Neuron (in vitro differentiated cells): ENCODE results near the gene C4orf54.
A peak's percentile ranks its signal among the peaks of the same experiment; 100 is the strongest.

Source experiments
- H2AFZ ChIP-seq: one replicate; pipeline ENCODE4 v1.6.1; 2013; ENCODE audit warnings: low read depth, mild to moderate bottlenecking, inconsistent platforms, low read length, moderate library complexity
- H3K27me3 ChIP-seq: one replicate; pipeline ENCODE4 v1.6.1; 2013; ENCODE audit warnings: low read length; ENCODE audit not compliant: insufficient read depth
- H3K36me3 ChIP-seq: one replicate; pipeline ENCODE4 v1.6.1; 2013; ENCODE audit warnings: low read length; ENCODE audit not compliant: insufficient read depth
- H3K4me1 ChIP-seq: one replicate; pipeline ENCODE4 v1.6.1; 2013; ENCODE audit warnings: low read length; ENCODE audit not compliant: insufficient read depth
- H3K4me3 ChIP-seq: 2 replicates; pipeline ENCODE4 v1.5.1; 2013; ENCODE audit warnings: mild to moderate bottlenecking, low read length, moderate library complexity
- H3K9me3 ChIP-seq: one replicate; pipeline ENCODE4 v1.6.1; 2013; ENCODE audit warnings: low read length

The C4orf54 gene

DNA sequence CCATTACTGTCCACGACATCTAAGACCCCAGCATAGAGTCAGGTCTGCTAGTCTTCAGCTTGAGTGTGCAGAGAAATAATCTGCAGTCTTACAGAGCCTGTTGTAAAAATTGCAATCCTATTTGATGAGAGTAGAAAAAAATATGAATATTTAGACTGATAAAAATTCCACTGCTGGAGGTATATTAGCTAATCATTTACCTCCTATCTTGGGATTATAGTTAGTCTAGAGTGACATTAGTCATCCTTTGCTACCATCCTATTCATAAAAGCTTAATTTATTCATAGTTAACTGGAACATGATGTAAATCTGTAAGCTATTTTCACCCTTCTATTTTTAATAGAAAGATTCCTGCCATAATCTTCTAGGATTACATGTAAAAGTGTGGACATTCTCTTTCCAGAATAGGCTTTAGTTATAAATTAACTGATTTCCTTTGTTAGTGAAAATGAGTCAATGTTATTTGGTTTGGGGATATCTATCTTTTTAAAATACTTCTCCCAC lies 26.7 kb downstream of the C4orf54 start:
- no peaks in the 10 kb centered on the region for H3K36me3 ChIP-seq

DNA sequence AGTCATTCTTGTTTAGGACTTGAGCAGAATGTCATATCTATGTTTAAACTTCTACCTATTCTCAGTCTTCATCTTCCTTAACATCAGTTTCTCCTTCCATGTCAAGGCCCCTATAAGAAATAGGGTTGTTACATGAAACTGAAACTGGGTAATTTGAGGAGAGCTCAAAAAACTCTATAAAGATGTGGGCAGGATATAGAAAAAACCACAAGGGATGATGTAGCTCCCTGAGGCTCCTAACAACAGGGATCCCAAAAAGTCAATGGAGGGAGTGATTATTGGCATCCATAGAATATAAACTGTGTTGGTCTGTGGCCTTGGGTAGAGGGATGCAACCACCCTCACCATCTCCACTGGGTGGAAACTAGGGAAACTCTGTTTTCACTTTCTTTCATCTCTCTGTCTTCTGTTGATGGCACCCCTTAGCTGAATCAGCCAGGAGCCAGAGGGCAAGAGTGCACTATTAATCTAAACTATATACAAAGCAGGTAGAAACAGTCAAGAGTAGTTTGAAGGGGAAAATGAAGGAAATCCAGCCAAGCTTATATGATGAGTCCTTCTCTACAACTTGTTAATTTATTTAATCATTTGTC lies 27.6 kb downstream of the C4orf54 start:
- Histone ChIP-seq H3K4me3 (no peak overlapping the region), H3K27me3 (no peaks in the 10 kb centered on the region), H3K9me3 (no peaks in the 10 kb centered on the region), H3K4me1 (peaks cover 3% of the 10 kb centered on the region), H3K36me3 (no peaks in the 10 kb centered on the region), H2AFZ (no peak overlapping the region)

More for the DNA sequence above, 26.7 kb downstream of the C4orf54 start:
- Histone ChIP-seq H3K27me3 (no peaks in the 10 kb centered on the region), H3K4me1 (no peaks in the 10 kb centered on the region), H3K9me3 (no peaks in the 10 kb centered on the region), H3K4me3 (no peak overlapping the region), H2AFZ (no peak overlapping the region)

DNA sequence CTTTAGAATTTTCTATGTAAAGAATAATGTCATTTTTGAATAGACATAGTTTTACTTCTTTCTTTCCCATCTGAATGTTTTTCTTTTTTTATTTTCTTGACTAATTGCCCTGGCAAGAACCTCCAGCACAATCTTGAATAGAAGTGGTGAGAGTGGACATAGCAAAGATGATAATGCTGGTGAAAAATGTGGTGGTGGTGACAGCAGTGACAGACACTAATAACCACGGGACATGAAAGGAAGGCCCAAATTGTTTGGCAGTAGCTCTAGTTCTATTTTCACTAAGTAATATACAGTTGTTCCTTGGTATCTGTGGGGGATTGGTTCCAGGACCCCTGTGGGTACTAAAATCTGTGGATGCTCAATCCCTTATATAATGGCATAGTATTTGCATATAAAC lies 29.6 kb downstream of the C4orf54 start:
- no peaks in the 10 kb centered on the region for H3K36me3 ChIP-seq
- peaks cover 12% of the 10 kb centered on the region for H3K4me1 ChIP-seq
- H3K27me3 ChIP-seq = no peaks in the 10 kb centered on the region
- H3K9me3 ChIP-seq = no peaks in the 10 kb centered on the region
- H2AFZ ChIP-seq = no peak overlapping the region
- no peak overlapping the region for H3K4me3 ChIP-seq

DNA sequence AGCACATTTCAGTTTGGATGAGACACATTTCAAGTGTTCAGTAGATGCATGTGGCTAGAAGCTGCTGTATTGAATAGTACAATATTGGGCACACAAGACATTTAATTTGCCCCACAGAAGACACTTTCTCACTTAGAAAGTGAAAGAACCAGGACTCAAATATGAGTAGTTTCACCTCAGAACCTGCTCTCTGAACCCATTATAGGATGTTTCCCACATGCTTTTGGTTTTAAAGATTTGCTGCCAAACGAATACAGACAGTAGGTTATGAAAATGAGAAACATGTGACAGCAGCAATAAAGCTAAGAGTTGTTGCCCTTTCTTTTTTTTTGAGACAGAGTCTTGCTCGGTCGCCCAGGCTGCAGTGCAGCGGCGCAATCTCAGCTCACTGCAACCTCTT lies 32.3 kb downstream of the C4orf54 start:
- H3K9me3 ChIP-seq = no peaks in the 10 kb centered on the region
- peaks cover 12% of the 10 kb centered on the region for H3K4me1 ChIP-seq
- H3K36me3 ChIP-seq = no peaks in the 10 kb centered on the region
- H3K4me3 ChIP-seq = no peak overlapping the region
- no peak overlapping the region for H2AFZ ChIP-seq
- H3K27me3 ChIP-seq = no peaks in the 10 kb centered on the region

DNA sequence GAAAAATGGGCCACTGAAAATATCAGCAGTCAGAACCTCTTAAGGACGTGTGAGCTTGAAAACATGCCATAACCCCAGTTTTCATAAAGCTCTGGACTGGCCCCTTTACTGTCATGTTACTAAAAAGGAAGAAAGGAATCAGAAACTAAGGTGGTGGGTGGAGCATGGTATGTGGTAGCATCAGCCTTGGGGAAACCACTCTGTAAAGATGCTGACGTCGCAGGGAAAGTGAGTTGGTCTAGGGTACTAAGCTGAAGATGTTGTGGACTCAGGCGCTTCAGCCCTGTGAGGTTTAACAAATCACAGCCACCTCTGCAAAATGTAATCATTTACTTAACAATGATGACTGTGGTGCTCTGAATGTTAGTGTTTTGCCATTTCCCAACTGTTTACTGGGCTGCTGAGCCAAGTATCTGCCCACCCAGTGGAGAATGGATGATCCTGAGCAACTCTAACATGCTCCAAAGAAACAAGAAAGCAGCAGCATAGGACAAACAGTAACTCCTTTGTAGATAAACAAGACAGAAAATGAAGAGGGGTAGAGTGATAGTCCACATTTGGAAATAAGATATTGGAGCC lies 33.4 kb downstream of the C4orf54 start:
- no peaks in the 10 kb centered on the region for H3K9me3 ChIP-seq

DNA sequence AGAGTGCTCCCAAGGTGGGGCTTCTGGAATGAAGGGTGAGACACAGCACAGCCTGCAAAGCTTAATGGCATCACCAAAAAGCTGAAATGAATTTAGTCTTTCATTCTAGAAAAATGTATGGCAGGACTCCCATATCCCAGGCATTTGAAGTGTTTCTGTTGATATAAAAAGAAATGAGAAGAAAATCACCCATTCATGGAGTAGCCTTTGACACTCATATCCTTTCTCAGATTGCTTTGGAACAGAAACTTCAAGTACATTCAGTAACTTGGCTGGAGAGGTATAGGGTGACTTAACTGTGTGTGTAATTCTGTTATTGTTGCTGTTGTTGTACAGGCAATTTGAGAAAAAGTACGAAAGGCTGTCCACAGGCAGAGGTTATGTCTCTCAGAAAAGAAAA lies 35.3 kb downstream of the C4orf54 start:
- no peak overlapping the region for H3K4me3 ChIP-seq
- peaks cover 12% of the 10 kb centered on the region for H3K4me1 ChIP-seq
- no peaks in the 10 kb centered on the region for H3K27me3 ChIP-seq
- H3K9me3 ChIP-seq = no peaks in the 10 kb centered on the region
- H2AFZ ChIP-seq = no peak overlapping the region
- no peaks in the 10 kb centered on the region for H3K36me3 ChIP-seq

More for the DNA sequence above, 33.4 kb downstream of the C4orf54 start:
- H2AFZ ChIP-seq = peak overlapping the region; percentile 37
- H3K4me1 ChIP-seq = peaks cover 12% of the 10 kb centered on the region
- H3K36me3 ChIP-seq = no peaks in the 10 kb centered on the region
- no peaks in the 10 kb centered on the region for H3K27me3 ChIP-seq
- H3K4me3 ChIP-seq = no peak overlapping the region

DNA sequence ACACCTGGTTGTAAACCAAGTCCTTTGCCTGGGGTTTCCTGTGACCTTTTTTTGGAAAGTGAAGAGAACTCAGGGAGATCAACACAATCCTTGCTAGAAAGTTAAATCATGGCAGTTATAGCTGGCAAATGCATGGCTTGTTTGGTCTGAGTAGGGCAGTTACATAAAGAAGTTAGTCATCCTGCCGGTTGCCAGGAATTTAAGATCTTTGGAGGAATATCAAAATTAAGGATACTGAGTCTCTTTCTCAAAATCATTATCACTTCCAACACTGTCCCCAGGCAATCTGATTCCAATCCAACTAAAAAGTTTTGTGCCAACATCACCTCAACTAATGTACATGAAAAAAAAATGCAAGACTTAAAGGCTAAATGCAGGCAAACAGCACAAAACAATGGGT lies 40.3 kb downstream of the C4orf54 start:
- Histone ChIP-seq H2AFZ (no peak overlapping the region), H3K4me3 (no peak overlapping the region)

DNA sequence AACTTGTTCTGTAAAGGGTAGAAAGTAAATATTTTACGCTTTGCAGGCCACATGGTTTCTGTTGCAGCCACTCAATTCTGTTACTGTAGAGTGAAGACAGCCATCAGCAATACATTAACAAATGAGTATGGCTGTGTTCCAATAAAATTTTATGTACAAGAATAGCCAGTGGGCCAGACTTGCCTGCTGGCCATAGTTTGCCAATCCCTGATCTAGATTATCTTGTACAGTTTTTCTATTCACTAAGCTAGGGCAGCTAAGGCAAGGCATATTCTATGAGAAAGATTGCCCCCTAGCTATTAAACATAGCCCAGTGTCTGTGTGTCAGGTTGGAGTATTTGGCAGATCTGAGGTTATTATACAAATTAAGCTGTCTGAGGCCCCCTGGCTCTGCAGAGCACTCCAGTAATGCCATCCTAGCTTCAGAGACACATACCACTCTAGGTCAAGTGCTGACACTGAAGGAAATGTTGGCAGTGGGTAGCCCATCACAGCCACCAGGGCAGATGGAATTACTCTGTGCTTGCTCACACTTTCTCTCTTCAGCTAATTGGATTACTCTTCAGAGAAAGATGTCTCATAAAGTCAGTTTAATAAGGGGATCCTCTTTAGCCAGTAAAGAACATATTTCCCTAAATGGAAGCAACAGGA lies 42.3 kb downstream of the C4orf54 start:
- no peaks in the 10 kb centered on the region for H3K27me3 ChIP-seq
- H3K36me3 ChIP-seq = peaks cover 11% of the 10 kb centered on the region
- H3K9me3 ChIP-seq = no peaks in the 10 kb centered on the region
- no peaks in the 10 kb centered on the region for H3K4me1 ChIP-seq
- H2AFZ ChIP-seq = no peak overlapping the region
- no peak overlapping the region for H3K4me3 ChIP-seq

More for the DNA sequence above, 40.3 kb downstream of the C4orf54 start:
- Histone ChIP-seq H3K4me1 (no peaks in the 10 kb centered on the region), H3K27me3 (no peaks in the 10 kb centered on the region), H3K9me3 (no peaks in the 10 kb centered on the region), H3K36me3 (peaks cover 7% of the 10 kb centered on the region)

DNA sequence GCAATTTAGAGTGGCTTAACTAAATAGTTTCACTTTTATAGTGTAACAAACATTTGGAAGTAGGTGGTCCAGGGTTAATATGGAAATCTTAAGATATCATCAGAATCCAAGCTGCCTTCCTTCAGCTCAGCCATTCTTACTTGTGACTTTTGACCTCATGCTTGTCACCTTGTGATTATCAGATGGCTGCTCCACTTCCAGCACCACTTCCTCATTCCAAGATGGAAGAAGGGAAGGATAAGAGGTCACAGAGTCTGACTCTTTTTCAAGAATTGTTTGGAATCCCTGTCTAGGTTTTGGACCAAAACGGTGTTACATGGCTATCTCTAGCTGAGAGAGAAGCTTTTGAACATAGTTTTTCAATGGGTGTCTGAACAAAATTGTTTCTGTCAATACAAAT lies 43.1 kb downstream of the C4orf54 start:
- no peak overlapping the region for H3K4me3 ChIP-seq
- H3K27me3 ChIP-seq = no peaks in the 10 kb centered on the region
- H3K4me1 ChIP-seq = no peaks in the 10 kb centered on the region
- H2AFZ ChIP-seq = no peak overlapping the region
- no peaks in the 10 kb centered on the region for H3K9me3 ChIP-seq
- peaks cover 15% of the 10 kb centered on the region for H3K36me3 ChIP-seq

DNA sequence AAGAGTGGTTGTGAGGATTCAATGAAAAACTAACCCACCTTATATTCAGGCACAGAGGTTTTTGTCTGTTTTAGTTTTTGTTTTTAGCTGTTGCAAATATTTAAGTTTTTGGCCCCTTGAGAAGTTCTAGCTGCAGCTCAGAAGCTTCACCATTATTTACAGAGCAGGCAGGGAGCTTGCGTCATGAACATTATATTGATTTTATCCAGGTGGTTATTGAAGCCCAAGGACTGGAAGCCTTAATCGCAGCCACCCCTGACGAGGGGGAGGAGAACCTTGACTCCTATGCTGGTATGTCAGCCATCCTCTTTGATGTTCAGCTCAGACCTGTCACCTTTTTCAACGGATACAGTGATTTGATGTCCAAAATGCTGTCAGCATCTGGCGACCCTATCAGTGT lies 44.9 kb downstream of the C4orf54 start:
- H3K27me3 ChIP-seq = no peaks in the 10 kb centered on the region
- no peak overlapping the region for H2AFZ ChIP-seq
- H3K4me1 ChIP-seq = no peaks in the 10 kb centered on the region
- no peak overlapping the region for H3K4me3 ChIP-seq
- H3K36me3 ChIP-seq = peaks cover 15% of the 10 kb centered on the region
- H3K9me3 ChIP-seq = no peaks in the 10 kb centered on the region

DNA sequence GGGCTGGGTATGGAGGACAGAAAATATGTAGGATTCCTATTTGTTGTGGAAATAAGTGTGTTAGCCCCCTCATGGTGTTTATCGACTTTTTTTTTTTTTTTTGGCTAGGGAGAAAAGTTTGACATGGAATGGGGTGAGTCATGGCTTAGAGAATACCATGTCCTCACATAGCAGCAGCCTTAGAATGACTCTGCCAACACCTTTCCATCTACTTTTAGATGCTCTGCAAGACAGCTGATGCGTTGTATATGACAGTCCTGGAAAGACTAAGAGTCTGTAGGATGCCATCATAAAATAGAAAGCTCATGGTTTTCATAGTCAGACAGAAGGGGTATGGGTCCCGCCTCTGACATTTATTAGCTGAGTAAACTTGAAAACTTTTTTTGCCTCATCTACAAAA lies 45.3 kb downstream of the C4orf54 start:
- Histone ChIP-seq H3K4me1 (no peaks in the 10 kb centered on the region), H3K4me3 (no peak overlapping the region), H3K36me3 (peaks cover 15% of the 10 kb centered on the region), H2AFZ (no peak overlapping the region), H3K27me3 (no peaks in the 10 kb centered on the region), H3K9me3 (no peaks in the 10 kb centered on the region)

DNA sequence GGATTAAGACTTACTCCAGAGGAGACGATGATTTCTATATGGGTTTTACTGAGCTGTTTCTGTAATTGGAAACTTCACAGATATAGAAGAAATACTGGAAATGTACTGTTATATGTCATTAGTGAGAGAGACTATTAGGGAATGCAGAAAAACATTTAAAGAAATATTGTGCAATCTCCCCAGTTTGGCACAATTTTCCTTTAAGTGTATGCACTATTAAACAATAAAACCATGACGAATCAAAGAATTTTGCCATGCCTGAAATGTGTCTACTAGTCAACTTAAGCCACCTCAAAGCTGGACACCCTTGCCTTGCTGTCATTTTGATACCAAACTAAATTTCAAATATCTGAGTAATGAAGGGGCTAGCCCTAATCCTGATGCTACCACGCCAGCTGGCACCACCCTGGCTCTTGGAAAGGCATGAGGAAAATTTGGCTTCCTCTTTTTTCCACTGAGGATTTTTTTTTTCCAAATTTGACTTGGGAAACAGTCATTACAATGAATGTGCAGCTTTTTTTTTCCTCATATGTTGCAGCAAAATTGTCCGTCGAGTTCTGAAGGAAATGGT lies 46.9 kb downstream of the C4orf54 start:
- H3K27me3 ChIP-seq = no peaks in the 10 kb centered on the region
- no peaks in the 10 kb centered on the region for H3K9me3 ChIP-seq
- no peak overlapping the region for H2AFZ ChIP-seq
- H3K4me1 ChIP-seq = no peaks in the 10 kb centered on the region
- peaks cover 15% of the 10 kb centered on the region for H3K36me3 ChIP-seq
- H3K4me3 ChIP-seq = no peak overlapping the region

DNA sequence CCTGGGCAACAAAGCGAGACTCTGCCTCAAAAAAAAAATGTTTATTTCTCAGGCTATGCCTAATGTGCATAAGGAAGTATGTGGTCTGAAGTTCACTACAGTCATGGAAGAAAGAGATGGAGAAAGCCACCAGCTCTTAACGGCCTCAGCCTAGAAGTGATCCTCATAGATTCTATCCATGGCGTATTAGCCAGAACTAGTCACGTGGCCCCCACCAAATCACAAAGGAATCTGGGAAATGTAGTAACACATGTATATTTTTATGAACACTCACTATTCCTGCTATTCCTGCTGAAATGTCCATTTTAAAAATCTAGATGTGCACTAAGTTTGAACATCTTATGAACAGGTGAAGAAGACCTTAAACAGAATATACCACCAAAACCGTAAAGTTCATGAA lies 49.2 kb downstream of the C4orf54 start:
- H3K4me3 ChIP-seq = no peak overlapping the region
- no peak overlapping the region for H2AFZ ChIP-seq
- no peaks in the 10 kb centered on the region for H3K4me1 ChIP-seq
- no peaks in the 10 kb centered on the region for H3K9me3 ChIP-seq
- H3K27me3 ChIP-seq = no peaks in the 10 kb centered on the region
- peaks cover 15% of the 10 kb centered on the region for H3K36me3 ChIP-seq
